ENCODE data around the gene DNAJC12. TPM values are rescaled to one million over a fixed set of nuclear protein-coding genes. Genes with fewer than 3 reads are reported as not detected.

The DNAJC12 gene
- total RNA-seq: 0.28 and 0.68 TPM in 2 replicates

DNA sequence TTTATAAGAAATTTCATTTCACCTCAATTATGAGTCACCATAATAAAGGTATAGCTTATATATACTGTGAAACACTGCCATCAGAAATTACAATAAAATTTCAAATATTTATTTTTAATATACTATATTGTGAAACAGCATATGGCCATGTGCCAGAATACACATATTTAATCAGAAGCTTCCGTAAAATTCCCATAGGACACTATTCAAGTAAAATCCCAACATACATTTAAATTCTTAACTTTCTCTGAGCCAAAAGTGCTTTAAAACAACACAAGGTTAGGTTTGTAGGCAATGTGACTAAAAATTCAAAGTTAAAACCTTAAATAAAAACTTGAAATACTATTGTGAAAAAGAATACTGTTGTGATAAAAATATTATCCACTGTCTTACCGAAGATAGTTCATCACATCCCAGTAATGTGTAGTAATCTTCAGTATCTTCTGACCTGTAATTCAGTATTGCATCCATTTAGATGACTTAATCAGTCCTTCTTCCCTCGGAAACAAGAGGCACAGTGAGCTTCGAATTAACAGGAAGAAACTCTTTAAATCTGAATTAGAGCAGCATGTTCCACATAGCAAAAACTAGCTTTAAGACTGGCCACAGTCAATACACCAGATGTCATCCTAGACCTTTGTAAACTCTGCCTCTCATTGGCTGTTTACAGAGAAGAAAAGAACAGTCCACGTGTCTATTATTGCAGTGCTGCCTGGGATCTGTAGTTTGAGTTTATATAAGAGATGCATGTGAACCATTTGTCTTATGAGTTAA is at the start of gene DNAJC12:
TSS of gene DNAJC12 (minus strand) at position 648 of the 774 bp plus-strand sequence. CDS start at position 471, 177 bp downstream.

DNA sequence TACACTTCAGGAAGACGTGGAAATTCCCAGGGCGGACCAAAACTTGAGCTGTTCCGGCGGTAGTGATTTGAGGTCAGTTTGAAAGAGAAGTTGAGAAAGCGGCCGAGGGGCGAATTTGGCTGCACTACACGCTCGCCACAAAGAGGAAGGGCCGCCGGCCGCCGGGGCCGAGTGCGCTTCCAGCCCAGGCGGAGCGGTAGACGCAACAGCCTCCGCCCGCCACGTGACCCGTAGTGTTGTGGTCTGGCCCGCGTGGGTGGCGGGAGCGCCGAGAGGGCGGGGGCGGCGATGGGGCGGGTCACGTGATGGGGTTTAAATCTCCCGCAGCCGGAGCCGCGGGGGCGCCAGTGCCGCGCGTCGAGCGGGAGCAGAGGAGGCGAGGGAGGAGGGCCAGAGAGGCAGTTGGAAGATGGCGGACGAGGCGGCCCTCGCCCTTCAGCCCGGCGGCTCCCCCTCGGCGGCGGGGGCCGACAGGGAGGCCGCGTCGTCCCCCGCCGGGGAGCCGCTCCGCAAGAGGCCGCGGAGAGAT is 46.4 kb upstream of the DNAJC12 start, which contains the start of gene SIRT1:
TSS of gene SIRT1 (plus strand) at position 344 of the 529 bp plus-strand sequence. CDS start at position 410, 66 bp downstream.

Other genes with a start within 250 kb of the DNAJC12 start
- gene CTNNA3, start 142.0 kb downstream of the DNAJC12 start, total RNA-seq: under 0.01 and 0.21 TPM in 2 replicates
- 15.4 and 15.9 TPM in 2 replicates for gene SIRT1, start 46.5 kb upstream of the DNAJC12 start, total RNA-seq
- gene HERC4, start 237.1 kb upstream of the DNAJC12 start, total RNA-seq: 42.4 and 63.2 TPM in 2 replicates